Chondrocyte (in vitro differentiated cells): ENCODE results near the gene TEX11. TPM values are rescaled to one million over a fixed set of nuclear protein-coding genes. Genes with fewer than 3 reads are reported as not detected.
"Not testable (repeated sequence)": the region's sequence is repeated elsewhere in the genome, so short reads cannot be mapped to it uniquely, and the experiment has no call there.

ENCODE experiments used
- DNase-seq: peaks from one replicate; pipeline ENCODE4 v3.0.0; 2021; ENCODE audit warnings: mixed read lengths, low spot score
- H3K27ac Mint-ChIP-seq: one replicate; pipeline ENCODE4 v1.8.0; 2021; ENCODE audit warnings: mild to moderate bottlenecking, moderate library complexity, mixed read lengths; ENCODE audit not compliant: unreplicated experiment
- H3K27me3 Mint-ChIP-seq: 2 replicates; pipeline ENCODE4 v1.8.0; 2021; ENCODE audit warnings: low read depth, mixed read lengths
- H3K36me3 Mint-ChIP-seq: 2 replicates; pipeline ENCODE4 v1.8.0; 2021; ENCODE audit warnings: low read depth, mixed read lengths
- H3K4me1 Mint-ChIP-seq: 2 replicates; pipeline ENCODE4 v1.8.0; 2021; ENCODE audit warnings: low read depth, mild to moderate bottlenecking, mixed read lengths
- H3K4me3 Mint-ChIP-seq: one replicate; pipeline ENCODE4 v1.8.0; 2021; ENCODE audit warnings: mild to moderate bottlenecking, moderate library complexity, mixed read lengths; ENCODE audit not compliant: unreplicated experiment
- H3K9me3 Mint-ChIP-seq: 2 replicates; pipeline ENCODE4 v1.8.0; 2021; ENCODE audit warnings: low read depth, mixed read lengths
- CTCF ChIP-seq: fragments of 200-600 bp; sonication (generic); IDR thresholded peaks from 2 replicates; pipeline ENCODE4 v1.5.0; 2021; ENCODE audit warnings: antibody characterized with exemption, mild to moderate bottlenecking, moderate library complexity
- total RNA-seq: library from RNA; stranded (reverse); gene quantifications from 3 replicates; pipeline ENCODE4 v1.2.1, GENCODE V29; 2021

Gene TEX11
- total RNA-seq, 1 donor from 2014 or later = not detected

GRCh38 chrX:70720721-70721120, 187.8 kb downstream of the TEX11 start:
- Mint-ChIP-seq H3K4me1 (no peaks in the 10 kb centered on the region), H3K27me3 (no peaks in the 10 kb centered on the region), H3K9me3 (peaks cover 4% of the 10 kb centered on the region), H3K4me3 (no peak overlapping the region), H3K36me3 (no peaks in the 10 kb centered on the region), H3K27ac (no peak overlapping the region)
- DNase-seq = no peak
- no peak for TF ChIP-seq CTCF

- peaks cover 11% of the 10 kb centered on the region for H3K9me3 Mint-ChIP-seq
- H3K4me3 Mint-ChIP-seq, H3K4me1 Mint-ChIP-seq, DNase-seq, H3K27me3 Mint-ChIP-seq, H3K27ac Mint-ChIP-seq, H3K36me3 Mint-ChIP-seq: not testable (repeated sequence)
Observed at GRCh38 chrX:70711336-70711735, 197.2 kb downstream of the TEX11 start.

GRCh38 chrX:70694339-70695122, 214.0 kb downstream of the TEX11 start:
- TF ChIP-seq CTCF = no peak
- Mint-ChIP-seq H3K36me3 (no peaks in the 10 kb centered on the region), H3K27ac (no peak overlapping the region), H3K4me1 (no peaks in the 10 kb centered on the region), H3K27me3 (no peaks in the 10 kb centered on the region), H3K9me3 (peaks cover 17% of the 10 kb centered on the region), H3K4me3 (no peak overlapping the region)
- DNase-seq = no peak

GRCh38 chrX:70679455-70679854, 229.1 kb downstream of the TEX11 start:
- peaks cover 11% of the 10 kb centered on the region for H3K9me3 Mint-ChIP-seq
- H3K36me3 Mint-ChIP-seq, H3K27me3 Mint-ChIP-seq, H3K27ac Mint-ChIP-seq, H3K4me1 Mint-ChIP-seq, H3K4me3 Mint-ChIP-seq, DNase-seq: not testable (repeated sequence)

- no peak overlapping the region for H3K4me3 Mint-ChIP-seq
- H3K36me3 Mint-ChIP-seq = no peaks in the 10 kb centered on the region
- peaks cover 9% of the 10 kb centered on the region for H3K9me3 Mint-ChIP-seq
- H3K27ac Mint-ChIP-seq = no peak overlapping the region
- H3K4me1 Mint-ChIP-seq = no peaks in the 10 kb centered on the region
- no peak for DNase-seq
- no peak for TF ChIP-seq CTCF
- no peaks in the 10 kb centered on the region for H3K27me3 Mint-ChIP-seq
Observed at GRCh38 chrX:70675284-70675683, 233.2 kb downstream of the TEX11 start.

- H3K36me3 Mint-ChIP-seq = no peaks in the 10 kb centered on the region
- TF ChIP-seq CTCF = no peak
Observed at GRCh38 chrX:70672326-70672725, 236.2 kb downstream of the TEX11 start.

More at GRCh38 chrX:70672326-70672725, 236.2 kb downstream of the TEX11 start:
- H3K4me1 Mint-ChIP-seq = no peaks in the 10 kb centered on the region
- no peak overlapping the region for H3K4me3 Mint-ChIP-seq
- H3K27ac Mint-ChIP-seq = no peak overlapping the region
- peaks cover 4% of the 10 kb centered on the region for H3K27me3 Mint-ChIP-seq
- no peak for DNase-seq
- peaks cover 7% of the 10 kb centered on the region for H3K9me3 Mint-ChIP-seq
